ENCODE data around the gene TPM1.

DNA sequence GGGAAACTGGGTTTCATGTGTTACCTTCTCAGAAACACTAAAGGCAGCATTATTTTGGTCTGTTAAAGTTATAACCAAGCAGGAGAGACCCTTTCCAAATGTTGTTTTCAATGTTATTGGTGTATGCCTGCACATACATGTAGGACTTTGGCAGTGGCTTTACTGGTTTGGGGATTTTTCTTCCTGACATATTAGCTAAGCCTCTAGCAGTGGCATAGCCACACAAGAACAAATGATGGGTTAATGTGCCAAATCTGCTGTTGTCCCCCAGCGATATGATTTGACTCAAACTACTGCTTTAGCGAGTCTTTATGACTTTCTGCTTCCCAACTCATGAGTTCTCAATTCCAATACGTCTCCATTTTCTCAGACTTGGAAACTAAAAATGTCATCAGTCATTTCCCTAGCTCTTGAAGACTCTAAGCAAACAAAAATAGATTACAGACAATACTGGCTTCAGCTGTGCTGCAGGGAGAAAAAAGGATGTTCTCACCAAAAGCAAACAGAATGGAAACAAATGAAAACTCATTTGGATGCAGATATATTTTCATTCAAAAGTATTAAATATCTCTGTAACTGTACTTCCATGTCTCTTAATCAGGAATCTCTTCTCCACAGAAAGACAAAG is 29.6 kb downstream of the TPM1 start:
- TF ChIP-seq, protein P1, sequence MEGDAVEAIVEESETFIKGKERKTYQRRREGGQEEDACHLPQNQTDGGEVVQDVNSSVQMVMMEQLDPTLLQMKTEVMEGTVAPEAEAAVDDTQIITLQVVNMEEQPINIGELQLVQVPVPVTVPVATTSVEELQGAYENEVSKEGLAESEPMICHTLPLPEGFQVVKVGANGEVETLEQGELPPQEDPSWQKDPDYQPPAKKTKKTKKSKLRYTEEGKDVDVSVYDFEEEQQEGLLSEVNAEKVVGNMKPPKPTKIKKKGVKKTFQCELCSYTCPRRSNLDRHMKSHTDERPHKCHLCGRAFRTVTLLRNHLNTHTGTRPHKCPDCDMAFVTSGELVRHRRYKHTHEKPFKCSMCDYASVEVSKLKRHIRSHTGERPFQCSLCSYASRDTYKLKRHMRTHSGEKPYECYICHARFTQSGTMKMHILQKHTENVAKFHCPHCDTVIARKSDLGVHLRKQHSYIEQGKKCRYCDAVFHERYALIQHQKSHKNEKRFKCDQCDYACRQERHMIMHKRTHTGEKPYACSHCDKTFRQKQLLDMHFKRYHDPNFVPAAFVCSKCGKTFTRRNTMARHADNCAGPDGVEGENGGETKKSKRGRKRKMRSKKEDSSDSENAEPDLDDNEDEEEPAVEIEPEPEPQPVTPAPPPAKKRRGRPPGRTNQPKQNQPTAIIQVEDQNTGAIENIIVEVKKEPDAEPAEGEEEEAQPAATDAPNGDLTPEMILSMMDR (IDR thresholded peaks at IDR 0.05 in 2 of 3, conservative IDR thresholded peaks at IDR 0.05 in 1 of 3; ENCODE audit: borderline replicate concordance in 1 of 3, insufficient read depth in 1 of 3, low read depth in 2 of 3, low read length in 2 of 3): no peak
- TF ChIP-seq JUND (IDR thresholded peaks at IDR 0.05) (no peak), SP1 (IDR thresholded peaks at IDR 0.05; ENCODE audit: low read depth) (no peak), POLR2A (IDR thresholded peaks at IDR 0.05; ENCODE audit: borderline replicate concordance, extremely low read depth, insufficient read depth, insufficient read length) (no peak), TCF7L2 (IDR thresholded peaks at IDR 0.05; ENCODE audit: borderline replicate concordance, extremely low read depth, insufficient read depth, insufficient read length) (no peak), ZFX (IDR thresholded peaks at IDR 0.05) (no peak), FOSL1 (IDR thresholded peaks at IDR 0.05; ENCODE audit: low read depth) (no peak), POLR2AphosphoS5 (IDR thresholded peaks at IDR 0.05; ENCODE audit: low read depth, low read length) (no peak), EZH2 (IDR thresholded peaks at IDR 0.05) (no peak), RAD21 (IDR thresholded peaks at IDR 0.05; ENCODE audit: low read depth) (no peak), EGR1 (IDR thresholded peaks at IDR 0.05; ENCODE audit: low read depth) (no peak)

Data from HCT116 (cell line).